Neuron (in vitro differentiated cells): Measurements from ENCODE around the gene GRAMD1A.
A peak's percentile ranks its signal among the peaks of the same experiment; 100 is the strongest.
"Not testable (repeated sequence)": the region's sequence is repeated elsewhere in the genome, so short reads cannot be mapped to it uniquely, and the experiment has no call there.

Experiments used
- H2AFZ ChIP-seq: one replicate; pipeline ENCODE4 v1.6.1; 2013; ENCODE audit warnings: low read depth, mild to moderate bottlenecking, inconsistent platforms, low read length, moderate library complexity
- H3K27me3 ChIP-seq: one replicate; pipeline ENCODE4 v1.6.1; 2013; ENCODE audit warnings: low read length; ENCODE audit not compliant: insufficient read depth
- H3K36me3 ChIP-seq: one replicate; pipeline ENCODE4 v1.6.1; 2013; ENCODE audit warnings: low read length; ENCODE audit not compliant: insufficient read depth
- H3K4me1 ChIP-seq: one replicate; pipeline ENCODE4 v1.6.1; 2013; ENCODE audit warnings: low read length; ENCODE audit not compliant: insufficient read depth
- H3K4me3 ChIP-seq: 2 replicates; pipeline ENCODE4 v1.5.1; 2013; ENCODE audit warnings: mild to moderate bottlenecking, low read length, moderate library complexity
- H3K9me3 ChIP-seq: one replicate; pipeline ENCODE4 v1.6.1; 2013; ENCODE audit warnings: low read length

GRAMD1A gene

GRCh38 chr19:34965505-34965904 lies 34.6 kb upstream of the GRAMD1A start:
- not testable (repeated sequence) for H3K4me3 ChIP-seq, H3K4me1 ChIP-seq, H2AFZ ChIP-seq, H3K36me3 ChIP-seq, H3K27me3 ChIP-seq
- H3K9me3 ChIP-seq = peaks cover 17% of the 10 kb centered on the region

- Histone ChIP-seq H3K4me1 (no peaks in the 10 kb centered on the region), H3K36me3 (no peaks in the 10 kb centered on the region), H3K27me3 (no peaks in the 10 kb centered on the region), H2AFZ (no peak overlapping the region), H3K4me3 (no peak overlapping the region), H3K9me3 (peaks cover 7% of the 10 kb centered on the region)
These were observed 32.6 kb upstream of the GRAMD1A start for GRCh38 chr19:34967551-34967950.

- peaks cover 7% of the 10 kb centered on the region for H3K9me3 ChIP-seq
- H3K4me1 ChIP-seq = no peaks in the 10 kb centered on the region
- H2AFZ ChIP-seq = no peak overlapping the region
- H3K36me3 ChIP-seq = no peaks in the 10 kb centered on the region
- H3K27me3 ChIP-seq = no peaks in the 10 kb centered on the region
- no peak overlapping the region for H3K4me3 ChIP-seq
These were observed 30.4 kb upstream of the GRAMD1A start for GRCh38 chr19:34969721-34970120.

- not testable (repeated sequence) for H3K9me3 ChIP-seq, H3K4me3 ChIP-seq, H3K36me3 ChIP-seq, H3K4me1 ChIP-seq, H3K27me3 ChIP-seq, H2AFZ ChIP-seq
These were observed 29.8 kb upstream of the GRAMD1A start for GRCh38 chr19:34970185-34970780.

GRCh38 chr19:34972163-34972705 lies 27.9 kb upstream of the GRAMD1A start:
- H3K4me1 ChIP-seq = no peaks in the 10 kb centered on the region
- H3K4me3 ChIP-seq = no peak overlapping the region
- H3K36me3 ChIP-seq = no peaks in the 10 kb centered on the region
- no peak overlapping the region for H2AFZ ChIP-seq
- H3K9me3 ChIP-seq = peaks cover 8% of the 10 kb centered on the region
- no peaks in the 10 kb centered on the region for H3K27me3 ChIP-seq

- no peaks in the 10 kb centered on the region for H3K36me3 ChIP-seq
- no peaks in the 10 kb centered on the region for H3K4me1 ChIP-seq
- H3K4me3 ChIP-seq = no peak overlapping the region
- no peaks in the 10 kb centered on the region for H3K27me3 ChIP-seq
- H2AFZ ChIP-seq = no peak overlapping the region
- peaks cover 4% of the 10 kb centered on the region for H3K9me3 ChIP-seq
These were observed 25.5 kb upstream of the GRAMD1A start for GRCh38 chr19:34974646-34975045.

GRCh38 chr19:34975056-34975455 lies 25.1 kb upstream of the GRAMD1A start:
- no peaks in the 10 kb centered on the region for H3K4me1 ChIP-seq
- H3K36me3 ChIP-seq = no peaks in the 10 kb centered on the region
- no peak overlapping the region for H3K4me3 ChIP-seq

GRCh38 chr19:34976611-34977010 lies 23.5 kb upstream of the GRAMD1A start:
- Histone ChIP-seq H3K27me3 (no peaks in the 10 kb centered on the region), H3K4me3 (no peak overlapping the region), H3K9me3 (peaks cover 4% of the 10 kb centered on the region), H2AFZ (no peak overlapping the region), H3K4me1 (no peaks in the 10 kb centered on the region), H3K36me3 (no peaks in the 10 kb centered on the region)

More at GRCh38 chr19:34975056-34975455, 25.1 kb upstream of the GRAMD1A start:
- Histone ChIP-seq H2AFZ (no peak overlapping the region), H3K27me3 (no peaks in the 10 kb centered on the region), H3K9me3 (peaks cover 4% of the 10 kb centered on the region)

GRCh38 chr19:34979819-34980640 lies 20.1 kb upstream of the GRAMD1A start:
- no peaks in the 10 kb centered on the region for H3K36me3 ChIP-seq

GRCh38 chr19:34982275-34982674 lies 17.8 kb upstream of the GRAMD1A start:
- no peak overlapping the region for H2AFZ ChIP-seq
- no peaks in the 10 kb centered on the region for H3K27me3 ChIP-seq
- no peaks in the 10 kb centered on the region for H3K4me1 ChIP-seq
- no peak overlapping the region for H3K4me3 ChIP-seq
- H3K9me3 ChIP-seq = peaks cover 3% of the 10 kb centered on the region
- H3K36me3 ChIP-seq = no peaks in the 10 kb centered on the region

More at GRCh38 chr19:34979819-34980640, 20.1 kb upstream of the GRAMD1A start:
- Histone ChIP-seq H3K9me3 (peaks cover 7% of the 10 kb centered on the region), H3K27me3 (no peaks in the 10 kb centered on the region), H3K4me1 (no peaks in the 10 kb centered on the region), H2AFZ (no peak overlapping the region), H3K4me3 (no peak overlapping the region)

- Histone ChIP-seq H3K9me3 (peaks cover 3% of the 10 kb centered on the region), H3K4me1 (no peaks in the 10 kb centered on the region), H3K36me3 (no peaks in the 10 kb centered on the region), H3K4me3 (no peak overlapping the region), H3K27me3 (no peaks in the 10 kb centered on the region), H2AFZ (no peak overlapping the region)
These were observed 16.3 kb upstream of the GRAMD1A start for GRCh38 chr19:34983786-34984185.

- no peak overlapping the region for H2AFZ ChIP-seq
- no peaks in the 10 kb centered on the region for H3K4me1 ChIP-seq
- peaks cover 3% of the 10 kb centered on the region for H3K9me3 ChIP-seq
- H3K4me3 ChIP-seq = no peak overlapping the region
- no peaks in the 10 kb centered on the region for H3K27me3 ChIP-seq
- no peaks in the 10 kb centered on the region for H3K36me3 ChIP-seq
These were observed 15.8 kb upstream of the GRAMD1A start for GRCh38 chr19:34984287-34984686.

GRCh38 chr19:34985249-34986022 lies 14.7 kb upstream of the GRAMD1A start:
- H3K27me3 ChIP-seq = peaks cover 2% of the 10 kb centered on the region
- H2AFZ ChIP-seq = peak overlapping the region; percentile 64
- H3K9me3 ChIP-seq = peaks cover 3% of the 10 kb centered on the region
- no peaks in the 10 kb centered on the region for H3K4me1 ChIP-seq
- no peaks in the 10 kb centered on the region for H3K36me3 ChIP-seq
- no peak overlapping the region for H3K4me3 ChIP-seq
